ENCODE results near the gene PHF21B. TPM values are rescaled to one million over a fixed set of nuclear protein-coding genes. Genes with fewer than 3 reads are reported as not detected.

PHF21B gene
- total RNA-seq, 1 donor from 2014 or later: 0.69 TPM

DNA sequence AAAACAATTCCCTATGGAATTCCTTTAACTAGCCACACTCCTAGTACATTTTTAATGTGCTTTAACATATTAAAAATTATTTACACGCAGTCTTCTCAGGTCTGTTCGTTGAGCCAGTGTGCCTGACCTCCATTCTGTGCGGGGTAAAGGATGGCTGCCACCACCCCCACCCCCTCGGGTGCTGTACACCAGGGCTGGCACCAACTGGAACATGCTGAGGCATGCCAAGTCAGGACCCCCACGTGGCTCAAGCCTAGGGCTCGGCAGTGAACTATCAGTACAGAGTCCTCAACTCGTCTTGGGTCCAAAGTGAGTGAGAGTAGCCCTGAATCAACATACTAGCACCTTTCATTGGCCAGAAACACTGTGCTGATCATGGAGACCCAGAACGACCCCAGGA is 32.5 kb upstream of the PHF21B start:
- DNase-seq: no peak
- H3K36me3 ChIP-seq: no peaks in the 10 kb centered on the region
- intact Hi-C loops (cut with micrococcal nuclease): no loop called here
- no peak overlapping the region for H3K27ac ChIP-seq (replicated peaks)
- peaks cover 81% of the 10 kb centered on the region for H3K27me3 ChIP-seq (ENCODE audit: low read depth)
- no peak overlapping the region for H3K4me3 ChIP-seq
- H3K4me1 ChIP-seq: no peaks in the 10 kb centered on the region
- TF ChIP-seq, protein P1, sequence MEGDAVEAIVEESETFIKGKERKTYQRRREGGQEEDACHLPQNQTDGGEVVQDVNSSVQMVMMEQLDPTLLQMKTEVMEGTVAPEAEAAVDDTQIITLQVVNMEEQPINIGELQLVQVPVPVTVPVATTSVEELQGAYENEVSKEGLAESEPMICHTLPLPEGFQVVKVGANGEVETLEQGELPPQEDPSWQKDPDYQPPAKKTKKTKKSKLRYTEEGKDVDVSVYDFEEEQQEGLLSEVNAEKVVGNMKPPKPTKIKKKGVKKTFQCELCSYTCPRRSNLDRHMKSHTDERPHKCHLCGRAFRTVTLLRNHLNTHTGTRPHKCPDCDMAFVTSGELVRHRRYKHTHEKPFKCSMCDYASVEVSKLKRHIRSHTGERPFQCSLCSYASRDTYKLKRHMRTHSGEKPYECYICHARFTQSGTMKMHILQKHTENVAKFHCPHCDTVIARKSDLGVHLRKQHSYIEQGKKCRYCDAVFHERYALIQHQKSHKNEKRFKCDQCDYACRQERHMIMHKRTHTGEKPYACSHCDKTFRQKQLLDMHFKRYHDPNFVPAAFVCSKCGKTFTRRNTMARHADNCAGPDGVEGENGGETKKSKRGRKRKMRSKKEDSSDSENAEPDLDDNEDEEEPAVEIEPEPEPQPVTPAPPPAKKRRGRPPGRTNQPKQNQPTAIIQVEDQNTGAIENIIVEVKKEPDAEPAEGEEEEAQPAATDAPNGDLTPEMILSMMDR (IDR thresholded peaks at IDR 0.05; ENCODE audit: borderline replicate concordance): no peak
- peaks cover 3% of the 10 kb centered on the region for H3K9me3 ChIP-seq (replicated peaks)

GRCh38 chr22:45039133-45039532 is 29.3 kb upstream of the PHF21B start:
- intact Hi-C loops (cut with micrococcal nuclease): no loop called here
- TF ChIP-seq, protein P1 (IDR thresholded peaks at IDR 0.05; ENCODE audit: borderline replicate concordance): no peak
- no peaks in the 10 kb centered on the region for H3K4me1 ChIP-seq
- H3K27me3 ChIP-seq (ENCODE audit: low read depth): peaks cover 82% of the 10 kb centered on the region
- no peaks in the 10 kb centered on the region for H3K36me3 ChIP-seq
- H3K27ac ChIP-seq (replicated peaks): no peak overlapping the region
- H3K9me3 ChIP-seq (replicated peaks): peaks cover under 1% of the 10 kb centered on the region
- no peak overlapping the region for H3K4me3 ChIP-seq
- DNase-seq: no peak

DNA sequence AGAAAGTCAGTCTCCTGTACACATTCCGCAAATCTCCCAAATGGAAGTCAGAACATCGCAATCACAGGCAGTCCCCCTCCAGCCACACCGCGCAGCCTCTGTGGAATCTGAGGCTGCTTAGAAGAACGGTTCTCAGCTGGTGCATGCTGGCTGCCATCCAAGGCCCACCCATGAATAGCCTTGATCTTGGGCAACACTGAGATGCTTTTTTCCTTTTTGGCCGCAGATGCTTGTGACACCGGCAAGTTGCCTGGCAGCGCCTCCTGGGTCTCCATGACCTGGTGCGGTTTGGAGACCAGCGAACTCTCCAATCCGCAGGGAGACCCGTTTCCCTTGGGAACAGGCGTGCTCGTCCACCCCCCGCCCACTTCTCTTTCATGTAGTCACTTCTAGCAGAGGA is 26.3 kb upstream of the PHF21B start:
- Histone ChIP-seq H3K27ac (replicated peaks) (no peak overlapping the region), H3K27me3 (ENCODE audit: low read depth) (peaks cover 84% of the 10 kb centered on the region), H3K4me3 (no peak overlapping the region), H3K9me3 (replicated peaks) (no peaks in the 10 kb centered on the region), H3K36me3 (no peaks in the 10 kb centered on the region), H3K4me1 (no peaks in the 10 kb centered on the region)
- no peak for DNase-seq
- TF ChIP-seq, protein P1 (IDR thresholded peaks at IDR 0.05; ENCODE audit: borderline replicate concordance): no peak
- intact Hi-C loops (cut with micrococcal nuclease): no loop called here

DNA sequence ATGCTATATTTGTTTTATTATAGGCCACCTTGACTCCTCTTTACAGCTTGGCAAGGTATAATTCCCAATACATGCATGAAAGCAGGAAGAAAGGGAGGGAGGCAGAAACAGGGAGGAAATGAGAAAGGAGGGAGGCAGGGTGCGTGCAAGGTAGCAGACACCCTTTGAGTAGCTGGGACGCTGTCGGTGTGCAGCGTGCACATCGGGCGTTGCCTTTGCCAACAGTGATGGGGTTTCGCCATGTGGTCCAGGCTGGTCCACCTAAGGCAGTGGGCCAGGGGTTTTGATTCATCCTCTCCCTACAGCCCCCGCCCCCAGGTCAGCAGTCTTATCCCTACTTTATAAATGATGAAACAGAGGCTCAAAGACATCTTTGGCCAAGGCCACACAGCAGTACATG is 25.0 kb upstream of the PHF21B start:
- intact Hi-C loops (cut with micrococcal nuclease): no loop called here

GRCh38 chr22:45034156-45034555 is 24.4 kb upstream of the PHF21B start:
- intact Hi-C loops (cut with micrococcal nuclease): no loop called here
- Histone ChIP-seq H3K27ac (replicated peaks) (no peak overlapping the region), H3K4me3 (no peak overlapping the region), H3K4me1 (no peaks in the 10 kb centered on the region), H3K27me3 (ENCODE audit: low read depth) (peaks cover 89% of the 10 kb centered on the region), H3K36me3 (no peaks in the 10 kb centered on the region), H3K9me3 (replicated peaks) (no peaks in the 10 kb centered on the region)
- TF ChIP-seq, protein P1 (IDR thresholded peaks at IDR 0.05; ENCODE audit: borderline replicate concordance): no peak
- DNase-seq: no peak

More for the DNA sequence above, 25.0 kb upstream of the PHF21B start:
- Histone ChIP-seq H3K4me1 (no peaks in the 10 kb centered on the region), H3K4me3 (no peak overlapping the region), H3K27me3 (ENCODE audit: low read depth) (peaks cover 84% of the 10 kb centered on the region), H3K27ac (replicated peaks) (no peak overlapping the region), H3K36me3 (no peaks in the 10 kb centered on the region), H3K9me3 (replicated peaks) (no peaks in the 10 kb centered on the region)
- no peak for DNase-seq
- TF ChIP-seq, protein P1 (IDR thresholded peaks at IDR 0.05; ENCODE audit: borderline replicate concordance): no peak

DNA sequence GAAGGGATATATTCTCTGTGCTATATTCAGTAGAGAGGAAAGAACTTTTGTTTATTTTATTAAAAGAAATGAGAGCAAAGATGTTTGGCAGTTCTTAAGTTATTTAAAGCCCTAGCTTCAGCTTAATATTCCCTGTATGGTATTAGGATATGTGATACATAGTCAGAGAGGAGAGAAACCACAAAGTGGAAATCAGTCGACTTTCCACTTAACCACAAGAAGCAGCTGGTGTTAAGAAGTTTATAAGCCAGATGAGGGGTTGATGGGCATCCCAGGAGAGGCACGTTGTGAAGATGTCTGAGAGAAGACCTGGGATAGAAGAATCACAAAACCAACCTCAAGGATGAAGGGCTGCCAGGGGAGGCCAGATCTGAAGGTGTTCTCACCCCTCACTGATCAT is 23.3 kb upstream of the PHF21B start:
- intact Hi-C loops (cut with micrococcal nuclease): no loop called here
- H3K4me3 ChIP-seq: no peak overlapping the region
- no peaks in the 10 kb centered on the region for H3K9me3 ChIP-seq (replicated peaks)
- H3K27ac ChIP-seq (replicated peaks): no peak overlapping the region
- TF ChIP-seq, protein P1 (IDR thresholded peaks at IDR 0.05; ENCODE audit: borderline replicate concordance): no peak
- no peaks in the 10 kb centered on the region for H3K36me3 ChIP-seq
- no peak for DNase-seq
- peaks cover 93% of the 10 kb centered on the region for H3K27me3 ChIP-seq (ENCODE audit: low read depth)
- no peaks in the 10 kb centered on the region for H3K4me1 ChIP-seq
